ENCODE measurements around the gene CD53. TPM values are rescaled to one million over a fixed set of nuclear protein-coding genes. Genes with fewer than 3 reads are reported as not detected.
A peak's percentile ranks its signal among the peaks of the same experiment; 100 is the strongest.

CD53 gene
- total and polyA plus RNA-seq, 9 of the 15 experiments (the other 6 are each of a cell fraction or from before 2014, with no cell fraction given) = 63.5 to 220 (median 131) TPM

GRCh38 chr1:110875216-110875731 lies 2.3 kb downstream of the CD53 start (continued):
- no peak for TF ChIP-seq FUS (optimal IDR thresholded peaks at IDR 0.05; ENCODE audit: low read depth, low read length)
- no peak for TF ChIP-seq MEF2A (IDR thresholded peaks at IDR 0.05; ENCODE audit: control insufficient read depth, low read depth, low read length)
- no peak for TF ChIP-seq CBX5 (IDR thresholded peaks at IDR 0.05; ENCODE audit: borderline replicate concordance, low read depth)
- TF ChIP-seq PRMT5 (CRISPR knock-in tag; IDR thresholded peaks at IDR 0.05) = no peak
- no peak for TF ChIP-seq CC2D1A (IDR thresholded peaks at IDR 0.05)
- no peak for TF ChIP-seq PTTG1 (tag; IDR thresholded peaks at IDR 0.05; ENCODE audit: low read depth)
- no peak for TF ChIP-seq CAMTA2 (CRISPR knock-in tag; conservative IDR thresholded peaks at IDR 0.05)
- TF ChIP-seq ELF1 (tag; IDR thresholded peaks at IDR 0.05) = peak; percentile 42; the same call in 1 of the 2 replicates
- TF ChIP-seq FOXK2 (conservative IDR thresholded peaks at IDR 0.05 in 1 of 2, IDR thresholded peaks at IDR 0.05 in 1 of 2; ENCODE audit: low read depth in 2 of 2) = peak in 1 of 2 experiments; percentile 60; a peak in 1 of 4 replicates
- peak; percentile 48; the same call in 1 of the 2 replicates for TF ChIP-seq KLF6 (CRISPR knock-in tag; IDR thresholded peaks at IDR 0.05; ENCODE audit: borderline replicate concordance)
- no peak for TF ChIP-seq HNRNPLL (IDR thresholded peaks at IDR 0.05; ENCODE audit: low read depth, low read length, poor library complexity, severe bottlenecking)
- TF ChIP-seq DMBX1 (CRISPR knock-in tag; IDR thresholded peaks at IDR 0.05; ENCODE audit: borderline replicate concordance) = peak; percentile 85
- no peak for TF ChIP-seq ZNF79 (CRISPR knock-in tag; IDR thresholded peaks at IDR 0.05; ENCODE audit: low read depth)
- TF ChIP-seq ZNF695 (CRISPR knock-in tag; IDR thresholded peaks at IDR 0.05) = no peak
- no peak for TF ChIP-seq BMI1 (IDR thresholded peaks at IDR 0.05; ENCODE audit: low read length)
- no peak; the same call in 1 of the 2 replicates for TF ChIP-seq NFRKB (IDR thresholded peaks at IDR 0.05; ENCODE audit: low read depth)
- no peak for TF ChIP-seq BHLHE40 (IDR thresholded peaks at IDR 0.05; ENCODE audit: low read length)
- no peak; the same call in 1 of the 2 replicates for TF ChIP-seq MBD2 (IDR thresholded peaks at IDR 0.05; ENCODE audit: borderline replicate concordance, low read depth)
- peak; percentile 64 for TF ChIP-seq ZNF311 (CRISPR knock-in tag; IDR thresholded peaks at IDR 0.05)
- TF ChIP-seq KHSRP (IDR thresholded peaks at IDR 0.05) = no peak
- TF ChIP-seq PML (IDR thresholded peaks at IDR 0.05; ENCODE audit: low read length) = no peak
- TF ChIP-seq ASH1L (IDR thresholded peaks at IDR 0.05; ENCODE audit: borderline replicate concordance, low read depth, partially characterized antibody) = peak; percentile 26
- TF ChIP-seq, protein P1, sequence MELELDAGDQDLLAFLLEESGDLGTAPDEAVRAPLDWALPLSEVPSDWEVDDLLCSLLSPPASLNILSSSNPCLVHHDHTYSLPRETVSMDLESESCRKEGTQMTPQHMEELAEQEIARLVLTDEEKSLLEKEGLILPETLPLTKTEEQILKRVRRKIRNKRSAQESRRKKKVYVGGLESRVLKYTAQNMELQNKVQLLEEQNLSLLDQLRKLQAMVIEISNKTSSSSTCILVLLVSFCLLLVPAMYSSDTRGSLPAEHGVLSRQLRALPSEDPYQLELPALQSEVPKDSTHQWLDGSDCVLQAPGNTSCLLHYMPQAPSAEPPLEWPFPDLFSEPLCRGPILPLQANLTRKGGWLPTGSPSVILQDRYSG (tag; conservative IDR thresholded peaks at IDR 0.05; ENCODE audit: low read depth) = no peak; the same call in 1 of the 2 replicates
- TF ChIP-seq HNRNPL (IDR thresholded peaks at IDR 0.05; ENCODE audit: low read depth, low read length) = no peak
- TF ChIP-seq ZNF398 (CRISPR knock-in tag; IDR thresholded peaks at IDR 0.05) = no peak
- TF ChIP-seq SIN3B (IDR thresholded peaks at IDR 0.05; ENCODE audit: low read depth) = 0 out of 2 replicates have a peak, but pooled peaks have one; percentile 6
- no peak for TF ChIP-seq KDM5B (IDR thresholded peaks at IDR 0.05; ENCODE audit: insufficient replicate concordance, low read depth, low read length)
- TF ChIP-seq, protein P2, sequence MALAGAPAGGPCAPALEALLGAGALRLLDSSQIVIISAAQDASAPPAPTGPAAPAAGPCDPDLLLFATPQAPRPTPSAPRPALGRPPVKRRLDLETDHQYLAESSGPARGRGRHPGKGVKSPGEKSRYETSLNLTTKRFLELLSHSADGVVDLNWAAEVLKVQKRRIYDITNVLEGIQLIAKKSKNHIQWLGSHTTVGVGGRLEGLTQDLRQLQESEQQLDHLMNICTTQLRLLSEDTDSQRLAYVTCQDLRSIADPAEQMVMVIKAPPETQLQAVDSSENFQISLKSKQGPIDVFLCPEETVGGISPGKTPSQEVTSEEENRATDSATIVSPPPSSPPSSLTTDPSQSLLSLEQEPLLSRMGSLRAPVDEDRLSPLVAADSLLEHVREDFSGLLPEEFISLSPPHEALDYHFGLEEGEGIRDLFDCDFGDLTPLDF (CRISPR knock-in tag; IDR thresholded peaks at IDR 0.05) = no peak

Data from K562 (cell line).